HL-60 (cell line): Measurements from ENCODE around the gene BMP2.

Experiments used
- GABPA ChIP-seq: IDR thresholded peaks from 2 replicates; pipeline ENCODE4 v1.6.1; 2012; ENCODE audit warnings: low read depth
- POLR2AphosphoS5 ChIP-seq: IDR thresholded peaks from 2 replicates; pipeline ENCODE4 v1.6.1; 2012; ENCODE audit warnings: low read depth
- TF ChIP-seq, protein P1 (sequence below): IDR thresholded peaks from one replicate; pipeline ENCODE4 v1.5.1; 2011; ENCODE audit warnings: low read length, control low read depth, inconsistent platforms; ENCODE audit not compliant: insufficient read depth

DNA sequence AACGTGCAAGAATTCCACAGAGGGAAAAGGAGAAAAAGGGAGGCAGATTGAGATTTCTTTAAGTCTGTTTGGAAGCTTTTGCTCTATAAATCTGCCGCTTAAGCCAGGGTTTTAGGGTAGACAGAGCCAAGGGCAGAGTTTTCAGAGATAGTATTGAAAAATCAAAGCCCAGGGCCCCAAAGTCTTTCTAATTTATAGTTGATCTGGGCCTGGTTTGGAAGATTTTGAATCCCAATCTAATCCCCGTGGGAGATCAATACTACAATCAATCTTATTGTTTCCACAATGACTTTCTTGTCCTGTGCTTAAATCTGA lies 3.3 kb downstream of the BMP2 start:
- TF ChIP-seq, protein P1, sequence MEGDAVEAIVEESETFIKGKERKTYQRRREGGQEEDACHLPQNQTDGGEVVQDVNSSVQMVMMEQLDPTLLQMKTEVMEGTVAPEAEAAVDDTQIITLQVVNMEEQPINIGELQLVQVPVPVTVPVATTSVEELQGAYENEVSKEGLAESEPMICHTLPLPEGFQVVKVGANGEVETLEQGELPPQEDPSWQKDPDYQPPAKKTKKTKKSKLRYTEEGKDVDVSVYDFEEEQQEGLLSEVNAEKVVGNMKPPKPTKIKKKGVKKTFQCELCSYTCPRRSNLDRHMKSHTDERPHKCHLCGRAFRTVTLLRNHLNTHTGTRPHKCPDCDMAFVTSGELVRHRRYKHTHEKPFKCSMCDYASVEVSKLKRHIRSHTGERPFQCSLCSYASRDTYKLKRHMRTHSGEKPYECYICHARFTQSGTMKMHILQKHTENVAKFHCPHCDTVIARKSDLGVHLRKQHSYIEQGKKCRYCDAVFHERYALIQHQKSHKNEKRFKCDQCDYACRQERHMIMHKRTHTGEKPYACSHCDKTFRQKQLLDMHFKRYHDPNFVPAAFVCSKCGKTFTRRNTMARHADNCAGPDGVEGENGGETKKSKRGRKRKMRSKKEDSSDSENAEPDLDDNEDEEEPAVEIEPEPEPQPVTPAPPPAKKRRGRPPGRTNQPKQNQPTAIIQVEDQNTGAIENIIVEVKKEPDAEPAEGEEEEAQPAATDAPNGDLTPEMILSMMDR: no peak
- TF ChIP-seq POLR2AphosphoS5 (no peak), GABPA (no peak)
